GM21526 (cell line): ENCODE measurements around the gene HS1BP3.
A peak's percentile ranks its signal among the peaks of the same experiment; 100 is the strongest.

ENCODE experiments used
- ATAC-seq: cut with Tn5 transposase; IDR thresholded peaks from one replicate; pipeline ENCODE4 v1.9.1; 2021; ENCODE audit warnings: moderate library complexity; ENCODE audit not compliant: unreplicated experiment, low FRiP score

The HS1BP3 gene

DNA sequence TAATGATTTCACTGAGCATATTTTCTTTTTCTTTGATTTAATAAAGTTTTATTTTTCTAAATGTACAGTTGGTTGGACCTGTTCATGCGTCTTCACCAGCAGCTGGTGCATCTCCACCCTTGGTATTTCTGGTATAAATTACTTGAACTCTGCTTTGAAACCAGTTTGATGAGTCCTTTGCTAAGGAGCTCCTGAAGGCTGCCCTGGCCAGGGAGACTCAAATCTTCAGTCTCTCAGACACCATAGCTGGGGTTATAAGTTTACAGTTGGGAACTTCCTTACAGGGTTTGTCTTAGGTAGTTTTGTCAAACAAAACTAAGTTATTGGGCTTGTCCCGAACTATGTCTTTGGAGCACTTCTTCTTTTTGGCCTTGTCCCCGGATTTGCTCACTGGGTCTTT, 44.7 kb downstream of the HS1BP3 start:
- ATAC-seq: no peak

DNA sequence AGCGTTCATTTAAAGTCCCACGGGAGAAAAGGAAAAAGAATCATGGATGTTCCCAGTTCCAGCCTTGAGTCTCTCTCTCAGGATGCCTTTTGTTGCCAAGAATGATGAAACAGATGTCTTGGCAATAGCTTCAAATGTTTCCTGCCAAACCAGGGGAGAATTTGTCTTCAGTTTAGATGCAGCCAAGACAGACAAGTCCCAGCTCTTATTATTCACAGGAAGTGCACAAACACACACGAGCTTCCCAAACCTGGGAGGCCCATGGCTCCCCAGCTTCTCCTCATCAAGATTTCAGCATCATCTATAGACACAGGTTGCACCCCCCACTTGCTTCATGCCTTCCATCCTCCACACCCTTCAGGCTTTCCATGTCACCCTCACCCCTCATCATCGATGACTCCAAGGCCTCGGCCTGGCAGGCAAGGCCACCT, 45.9 kb downstream of the HS1BP3 start:
- ATAC-seq: no peak

DNA sequence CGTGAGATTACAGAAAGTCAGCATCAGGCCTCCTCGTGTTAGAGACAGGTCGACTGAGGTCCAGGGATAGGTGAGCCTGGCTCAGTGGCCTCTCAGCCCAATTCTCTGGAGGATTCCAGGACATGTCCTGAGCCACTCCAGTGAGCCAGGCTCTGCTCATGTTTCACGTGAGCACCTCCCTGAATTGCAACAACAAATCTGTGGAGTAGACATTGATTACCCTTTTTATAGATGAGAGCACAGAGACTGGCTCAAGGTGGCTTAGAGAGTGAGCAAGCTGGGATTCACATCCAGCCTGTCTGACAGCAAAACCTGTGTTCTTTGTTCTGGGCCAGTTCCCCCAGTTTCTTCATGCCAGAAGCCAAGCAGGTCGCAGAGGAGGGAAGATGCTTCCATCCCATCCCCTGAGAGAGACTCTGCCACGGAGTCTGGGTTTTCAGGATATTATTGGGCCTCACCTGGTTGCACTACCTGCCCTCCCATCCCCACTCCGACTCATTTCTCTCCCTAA, 46.4 kb downstream of the HS1BP3 start:
- no peak for ATAC-seq

DNA sequence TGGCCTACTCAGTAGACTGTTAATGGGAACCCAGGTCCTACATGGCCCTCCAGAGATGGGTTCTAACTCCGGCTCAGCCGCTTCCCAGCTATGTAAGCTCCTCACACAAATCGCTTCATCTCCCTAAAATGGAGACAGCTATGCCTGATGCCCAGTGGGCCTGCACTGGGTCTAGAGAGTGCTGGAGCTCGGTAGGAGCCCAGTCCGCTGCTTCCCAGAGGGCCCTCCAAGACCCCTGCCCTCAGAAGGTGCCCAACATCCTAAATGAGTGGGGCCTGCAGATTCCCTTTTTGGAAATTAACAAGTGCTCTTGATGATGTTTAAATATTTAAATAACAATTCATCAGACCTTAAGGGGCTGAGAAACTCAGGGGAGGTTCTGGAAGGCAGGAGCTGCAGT, 47.1 kb downstream of the HS1BP3 start:
- no peak for ATAC-seq

DNA sequence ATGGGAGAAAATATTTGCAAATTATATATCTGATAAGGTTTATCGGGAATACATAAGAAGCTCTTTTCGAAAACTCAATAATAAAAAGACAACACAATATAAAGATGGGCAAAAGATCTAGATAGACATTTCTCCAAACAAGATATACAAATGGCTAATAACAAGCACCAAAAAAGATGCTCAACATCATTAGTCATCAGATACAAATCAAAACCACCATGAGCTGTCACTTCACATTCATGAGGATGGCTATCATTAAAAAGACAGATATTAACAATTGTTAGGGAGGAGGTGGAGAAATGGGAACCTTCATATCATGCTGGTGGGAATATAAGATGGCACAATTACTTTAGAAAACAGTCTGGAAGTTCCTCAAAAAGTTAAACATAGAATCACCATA, 48.1 kb downstream of the HS1BP3 start:
- no peak for ATAC-seq

DNA sequence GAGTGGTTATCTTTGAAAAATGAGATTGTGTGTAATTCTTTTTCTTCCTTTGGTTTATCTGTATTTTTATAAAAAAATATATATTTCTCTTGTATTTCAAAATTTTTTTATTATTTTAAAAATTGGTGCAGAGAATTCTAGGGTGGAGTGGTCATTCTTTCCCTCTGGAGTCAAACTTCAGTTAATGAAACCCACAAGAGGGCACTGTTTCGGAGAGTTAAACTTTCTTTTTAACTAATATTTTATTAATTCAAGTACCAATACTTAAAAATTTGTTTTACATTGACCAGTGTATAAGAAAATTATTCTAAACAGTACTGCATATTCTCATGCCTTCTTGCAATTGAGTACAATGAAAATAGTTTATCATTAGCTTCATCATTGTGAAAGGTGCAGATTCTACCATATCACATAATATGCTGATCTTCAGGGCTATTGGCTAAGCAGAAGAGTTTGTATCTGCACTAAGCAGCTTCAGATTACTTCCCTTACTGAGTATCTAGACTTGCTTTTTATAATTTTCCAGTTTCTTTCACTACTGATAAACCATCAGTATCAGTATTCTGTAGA, 50.1 kb downstream of the HS1BP3 start:
- no peak for ATAC-seq

DNA sequence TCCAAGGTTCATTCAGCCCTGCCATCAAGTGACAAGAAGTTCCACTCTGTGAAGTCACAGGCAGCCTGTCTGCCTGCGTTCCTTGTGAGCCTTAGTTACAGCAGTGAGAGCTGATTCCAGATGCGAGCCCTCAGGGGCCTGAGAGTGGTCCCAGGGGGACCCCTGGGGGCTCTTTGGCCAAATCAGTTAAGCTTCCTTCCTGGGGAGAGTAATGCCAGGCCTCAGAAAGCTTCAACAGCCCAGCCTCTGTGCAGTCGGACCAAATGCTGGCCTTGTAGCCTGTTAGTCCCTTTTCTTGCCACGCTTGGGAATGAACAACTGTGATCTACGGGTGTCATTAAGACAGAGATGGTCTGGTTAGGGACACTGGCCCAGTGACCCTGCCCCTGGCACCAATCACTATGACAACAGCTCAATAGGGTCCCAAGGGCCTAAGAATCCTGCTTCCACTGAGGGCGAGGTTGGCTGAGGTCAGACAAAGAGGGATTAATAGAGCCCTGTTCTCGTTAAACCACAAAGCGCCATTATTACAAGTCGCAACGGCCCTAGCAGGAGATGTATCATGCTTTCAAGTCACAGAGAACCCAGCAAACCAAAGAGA, 50.9 kb downstream of the HS1BP3 start:
- no peak for ATAC-seq

DNA sequence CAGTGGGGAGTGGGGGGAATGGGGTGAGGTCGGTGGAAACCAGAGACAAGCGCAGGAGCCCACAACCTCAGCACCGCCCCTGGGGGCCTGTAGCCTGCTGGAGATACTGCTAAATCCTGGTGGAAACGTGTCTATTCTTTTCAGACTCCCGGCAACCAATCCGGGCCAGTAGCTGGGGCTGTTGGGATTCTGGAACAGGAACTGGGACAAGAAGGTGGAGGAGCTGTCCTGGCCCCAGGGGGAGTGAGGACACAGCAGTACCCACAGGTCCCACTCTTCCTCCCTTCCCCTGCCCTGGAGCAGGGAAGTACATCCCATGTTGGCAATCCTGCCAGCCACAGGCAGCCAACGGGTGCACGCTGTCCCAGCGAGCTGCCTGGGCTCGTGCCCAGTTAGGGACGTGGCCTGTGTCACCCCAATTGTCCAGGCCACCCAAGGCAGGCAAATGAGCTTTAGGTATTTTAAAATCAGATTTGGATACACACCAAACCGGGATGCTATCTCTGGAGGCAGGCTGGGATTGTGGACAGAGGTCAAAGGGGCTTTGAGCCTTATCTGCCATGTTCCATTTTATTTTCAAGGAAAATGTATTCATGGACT, 51.8 kb downstream of the HS1BP3 start:
- no peak for ATAC-seq

DNA sequence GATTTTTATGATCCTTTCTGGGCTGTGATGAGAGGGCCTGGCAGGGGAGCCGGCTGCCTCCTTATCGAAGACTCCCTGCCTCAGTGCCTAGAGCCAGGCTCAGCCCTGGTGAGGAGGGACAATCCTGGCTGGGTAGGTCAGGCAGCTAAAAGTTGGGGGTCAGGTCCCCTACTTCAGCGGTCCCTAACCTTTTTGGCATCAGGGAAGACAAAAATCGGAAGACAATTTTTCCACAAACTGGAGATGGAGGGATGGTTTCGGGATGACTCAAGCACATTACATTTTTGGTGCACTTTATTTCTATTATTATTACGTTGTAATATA, 53.1 kb downstream of the HS1BP3 start:
- ATAC-seq: no peak

DNA sequence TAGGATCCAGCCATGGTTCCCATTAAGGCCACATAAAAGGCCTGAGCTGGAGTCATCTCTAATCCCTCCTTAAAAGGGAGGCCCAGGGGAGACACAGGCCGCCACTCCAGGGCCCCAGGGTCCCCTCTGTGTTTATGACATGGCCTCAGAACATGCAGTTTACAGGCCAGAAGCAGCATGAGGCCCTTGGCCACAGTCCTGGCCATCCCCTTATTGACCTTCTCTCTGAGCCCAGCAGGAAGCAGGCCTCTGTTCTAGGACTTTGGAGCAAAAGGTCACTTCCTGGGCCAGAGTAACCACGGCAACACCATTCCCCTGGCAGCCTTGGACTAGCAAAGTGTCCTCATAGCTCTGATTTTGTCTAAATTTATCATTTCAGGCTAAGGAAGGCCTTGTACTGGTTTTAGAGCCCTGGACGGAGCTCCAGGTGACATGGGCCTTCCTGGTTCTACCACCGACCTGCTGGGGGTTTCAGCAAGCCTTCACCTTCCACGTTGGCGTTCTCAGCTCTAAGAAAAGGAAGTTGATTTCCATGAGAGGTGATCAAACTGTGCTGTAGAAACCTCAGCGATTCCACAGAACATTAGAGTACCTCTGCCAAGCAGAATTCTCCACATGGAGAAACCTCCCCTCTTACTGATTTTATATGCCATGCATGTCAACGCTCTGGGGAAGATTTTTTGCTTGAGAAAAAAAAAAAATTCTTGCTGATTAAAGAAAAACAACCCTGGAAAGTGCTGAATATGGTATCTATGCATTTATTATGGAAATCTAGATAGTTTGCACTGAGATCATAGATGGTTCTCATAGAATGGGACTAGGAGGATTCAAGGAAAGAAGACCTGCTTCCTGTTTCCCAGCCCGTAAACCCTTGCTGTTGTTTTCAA, 53.7 kb downstream of the HS1BP3 start:
- ATAC-seq: no peak

DNA sequence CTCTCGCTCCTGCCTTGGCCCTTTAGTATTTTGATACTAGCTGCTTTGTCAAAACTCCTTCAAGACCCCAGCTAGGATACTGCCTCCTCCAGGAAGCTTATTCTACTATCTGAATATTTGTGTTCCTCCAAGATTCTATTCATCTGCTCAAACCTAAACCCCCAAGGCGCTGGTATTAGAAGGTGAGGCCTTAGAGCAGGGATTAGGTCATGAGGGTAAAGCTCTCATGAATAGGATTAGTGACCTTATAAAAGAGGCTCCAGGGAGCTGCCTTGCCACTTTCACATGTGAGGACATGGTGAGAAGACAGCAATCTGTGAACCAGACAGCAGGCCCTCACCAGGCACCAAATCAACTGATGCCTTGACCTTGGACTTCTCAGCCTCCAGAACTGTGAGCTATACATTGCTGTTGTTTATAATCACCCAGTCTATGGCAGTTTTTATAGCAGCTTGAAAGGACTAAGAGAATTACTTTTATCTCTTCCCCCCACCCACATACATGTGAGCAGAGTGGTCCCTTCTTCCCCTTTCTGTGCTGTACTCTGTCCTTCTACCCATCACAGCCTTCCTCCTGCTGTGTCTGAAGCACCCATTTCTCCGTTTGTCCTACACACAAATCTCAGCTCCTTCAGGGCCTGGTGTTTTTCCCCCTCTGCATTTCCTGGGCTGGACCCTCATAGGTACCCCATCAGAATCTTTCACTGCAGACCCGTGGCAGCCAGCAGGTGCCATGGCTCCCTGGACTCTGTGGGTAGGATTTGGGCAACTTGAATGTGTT, 54.5 kb downstream of the HS1BP3 start:
- no peak for ATAC-seq

DNA sequence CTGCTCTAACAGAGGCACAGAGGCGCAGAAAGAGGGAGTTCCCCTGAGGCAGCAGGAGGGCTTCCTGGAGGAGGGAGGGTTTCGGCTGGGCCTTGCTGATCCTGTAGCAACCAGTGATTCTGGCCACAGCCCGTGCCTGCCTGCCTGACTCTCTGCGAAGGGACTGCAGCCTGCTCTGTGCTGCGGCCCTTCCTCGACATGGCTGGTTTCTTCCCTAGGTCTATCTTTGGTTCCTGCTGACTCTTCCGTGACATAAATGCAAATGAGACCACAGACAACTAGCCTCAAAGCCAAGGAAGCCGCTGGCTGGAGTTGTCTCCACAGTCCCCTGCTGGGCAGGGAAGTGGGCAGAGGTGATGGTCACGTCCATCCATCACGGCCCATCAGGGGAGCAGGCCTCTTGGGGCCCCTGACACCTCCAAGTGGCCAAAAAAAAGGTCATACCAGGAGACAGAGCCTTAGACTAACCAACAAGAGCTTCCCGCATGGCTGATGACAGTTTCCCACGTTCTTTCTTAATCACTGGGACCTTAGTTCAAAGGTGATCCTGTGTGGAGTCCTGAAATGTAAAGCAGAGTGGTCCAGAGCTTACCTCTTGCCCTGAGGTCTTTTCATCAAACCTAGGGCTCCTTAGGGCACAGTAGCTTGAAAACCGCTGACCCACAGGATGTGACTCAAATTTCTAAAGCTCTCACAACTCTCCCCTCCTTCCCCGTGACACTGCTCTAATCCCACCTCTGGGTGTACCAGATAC, 55.3 kb downstream of the HS1BP3 start:
- peak; percentile 89 for ATAC-seq

DNA sequence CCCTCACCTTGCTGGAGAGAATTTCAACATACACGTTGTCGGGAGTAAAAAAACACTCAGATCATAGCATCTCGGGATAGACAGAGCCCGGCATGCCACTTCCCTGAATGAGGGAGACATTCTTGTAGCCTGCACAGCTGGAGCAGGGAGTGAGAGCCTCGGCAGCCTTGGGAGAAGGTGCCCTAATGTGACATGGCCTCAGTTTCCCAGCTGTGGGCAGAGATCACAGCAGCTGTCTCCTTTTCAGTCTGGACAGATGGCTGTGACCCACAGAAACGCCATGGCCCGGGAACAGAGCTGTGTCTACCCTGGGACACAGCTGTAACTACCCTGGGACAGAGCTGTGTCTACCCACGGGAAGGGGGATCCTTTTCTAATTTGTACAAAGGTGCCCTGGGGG, 55.9 kb downstream of the HS1BP3 start:
- ATAC-seq: peak; percentile 6

DNA sequence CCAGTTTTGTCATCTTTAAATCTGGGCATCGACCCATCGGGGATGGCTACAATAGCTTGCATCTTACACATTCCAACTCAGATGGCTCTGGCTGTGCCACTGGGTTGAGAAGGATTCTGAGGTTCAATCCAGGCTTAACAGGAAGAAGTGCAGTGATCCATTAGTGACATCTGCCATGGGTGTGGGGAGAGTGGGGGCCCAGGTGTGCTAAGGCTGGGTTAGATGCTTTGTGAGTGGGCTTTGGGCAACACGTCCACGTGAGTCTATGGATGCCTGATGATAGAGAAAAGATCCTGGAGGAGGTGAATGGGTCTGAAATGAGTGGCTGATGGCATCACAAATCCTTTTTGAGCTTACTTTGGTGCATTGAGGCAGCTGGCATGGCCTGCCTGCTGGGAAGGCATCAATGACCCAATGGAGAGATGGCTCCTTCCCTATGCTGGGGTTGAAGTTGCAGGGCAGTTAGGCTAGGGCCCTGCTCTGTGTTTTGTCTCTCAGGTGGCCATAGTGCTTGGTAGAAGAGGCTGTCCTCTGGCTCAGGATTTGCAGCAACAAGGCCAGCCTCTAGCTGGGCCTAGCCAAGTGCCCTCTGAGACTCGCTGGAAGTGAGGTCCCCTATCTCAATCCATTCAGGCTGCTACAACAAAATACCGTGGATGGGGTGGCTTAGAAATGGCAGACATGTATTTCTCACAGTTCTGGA, 56.7 kb downstream of the HS1BP3 start:
- ATAC-seq: no peak

DNA sequence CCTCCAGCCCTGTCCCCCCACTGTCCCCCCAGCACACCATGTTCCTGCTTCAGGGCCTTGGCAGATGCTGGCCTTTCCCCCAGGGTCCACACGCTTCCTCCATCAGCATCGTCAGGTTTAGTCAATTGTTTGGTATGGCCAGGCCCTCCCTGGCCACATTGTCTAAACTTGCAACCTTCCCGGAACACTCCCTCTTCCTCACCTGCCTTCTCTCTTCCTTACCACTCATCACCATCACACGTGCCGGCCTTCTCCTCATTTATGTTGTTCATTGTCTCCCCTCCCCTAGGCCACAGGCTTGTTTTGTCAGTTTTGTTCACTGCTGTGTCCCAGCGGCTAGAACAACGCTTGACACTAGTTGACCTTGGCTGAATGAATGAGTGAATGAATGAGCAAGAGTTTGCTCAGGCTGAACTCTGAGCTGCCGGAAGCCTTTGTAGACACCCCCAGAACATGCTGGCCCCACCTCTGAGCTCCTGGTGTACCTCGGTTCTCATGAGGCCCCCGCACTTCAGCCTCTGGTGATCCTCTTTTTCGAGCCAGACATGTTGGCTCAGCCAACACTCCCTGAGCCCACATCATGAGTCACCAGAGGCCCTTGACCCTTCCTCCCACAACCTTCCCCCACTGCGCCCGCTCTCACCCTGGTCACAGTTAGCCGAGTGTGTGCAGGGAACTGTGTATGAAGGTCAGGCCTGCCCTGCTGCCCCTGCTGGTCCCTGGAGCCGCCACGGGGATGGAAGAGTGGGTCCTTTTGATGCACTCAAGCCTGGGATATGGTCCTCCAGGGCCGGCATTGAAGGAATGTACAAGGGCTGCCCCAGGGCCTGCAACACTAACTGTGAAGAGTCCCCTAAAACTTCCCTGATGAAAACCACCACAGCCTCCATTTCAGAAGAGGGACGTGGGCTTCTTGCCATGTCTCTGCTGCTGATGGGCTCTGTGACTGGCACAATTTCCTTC, 57.5 kb downstream of the HS1BP3 start:
- ATAC-seq: no peak

DNA sequence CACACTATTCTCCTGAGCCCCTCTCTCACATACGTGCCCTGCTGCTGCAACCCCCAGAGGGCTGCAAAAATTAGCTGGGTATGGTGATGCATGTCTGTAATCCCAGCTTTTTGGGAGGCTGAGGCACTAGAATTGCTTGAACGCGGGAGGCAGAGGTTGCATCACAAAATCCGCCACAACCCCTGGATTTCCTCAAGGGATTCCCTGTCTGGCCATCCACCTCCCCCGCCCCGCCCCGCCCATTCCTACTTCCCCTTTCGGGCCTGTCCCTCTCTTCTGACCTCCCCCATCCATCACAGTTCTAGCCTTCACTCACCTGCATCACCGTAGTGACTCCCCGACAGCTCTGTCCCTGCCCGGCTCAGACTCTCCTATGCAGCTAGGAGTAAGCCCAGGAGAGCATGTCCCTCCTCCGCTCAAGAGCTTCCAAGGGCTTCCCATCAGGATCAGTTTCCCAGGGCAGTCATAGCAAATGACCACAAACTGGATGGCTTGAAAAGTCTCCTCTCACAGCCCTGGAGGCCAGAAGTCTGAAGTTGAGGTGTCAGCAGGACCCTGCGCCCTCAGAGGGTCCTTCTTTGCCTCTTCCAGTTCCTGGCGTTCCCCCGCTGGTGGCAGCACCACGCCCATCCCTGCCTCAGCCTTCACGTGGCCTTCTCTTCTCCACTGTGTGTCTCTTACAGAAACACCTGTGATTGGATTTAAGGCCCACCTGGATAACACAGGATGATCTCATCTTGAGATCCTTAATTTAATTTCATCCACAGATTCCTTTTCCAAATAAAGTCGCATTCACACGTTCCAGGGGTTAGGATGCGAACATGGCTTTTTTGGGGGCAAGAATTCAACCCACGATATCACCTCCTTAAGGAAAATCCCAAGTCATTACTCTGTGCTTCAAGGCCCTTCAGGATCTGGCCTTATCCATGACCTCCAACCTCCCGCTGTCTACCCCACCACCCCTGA, 58.5 kb downstream of the HS1BP3 start:
- ATAC-seq: no peak
